Breast epithelium (tissue), 3 donors: ENCODE results near the gene WIPF1. TPM values are rescaled to one million over a fixed set of nuclear protein-coding genes. Genes with fewer than 3 reads are reported as not detected.

ENCODE experiments used
- total RNA-seq, 3 donors: library from RNA; depleted of rRNA; stranded (reverse); fragments of >200 nt; gene quantifications; one replicate each; pipeline ENCODE4 v1.1.0, GENCODE V29; 2016

The WIPF1 gene
- total RNA-seq, 3 donors from 2014 or later: 17.6 to 43.2 (median 24.9) TPM

Other genes with a start within 250 kb of the WIPF1 start
- 10 to 100 TPM; 18.1 to 21.1 (median 18.7) TPM for gene SCRN3, start 202.1 kb downstream of the WIPF1 start, total RNA-seq
- 1 to 10 TPM; 4.3 to 7.2 (median 5.0) TPM for gene GPR155, start 110.8 kb downstream of the WIPF1 start, total RNA-seq
- gene CHRNA1, start 166.7 kb upstream of the WIPF1 start, total RNA-seq: 1 to 10 TPM in 1 of 3 donors, not detected in 2; 8.2 TPM